IPS-11a (cell line): Measurements from ENCODE around the gene IL4R.
"Not testable (repeated sequence)": the region's sequence is repeated elsewhere in the genome, so short reads cannot be mapped to it uniquely, and the experiment has no call there.

ENCODE experiments used
- H3K4me3 ChIP-seq: one replicate; pipeline ENCODE4 v1.5.1; 2013; ENCODE audit warnings: low read depth, low read length, control low read depth

The IL4R gene

GRCh38 chr16:27327586-27327915 is 13.8 kb downstream of the IL4R start:
- H3K4me3 ChIP-seq: no peak overlapping the region

- H3K4me3 ChIP-seq: no peak overlapping the region
These were observed 15.2 kb downstream of the IL4R start for GRCh38 chr16:27328937-27329336.

- not testable (repeated sequence) for H3K4me3 ChIP-seq
These were observed 15.8 kb downstream of the IL4R start for GRCh38 chr16:27329376-27330079.

DNA sequence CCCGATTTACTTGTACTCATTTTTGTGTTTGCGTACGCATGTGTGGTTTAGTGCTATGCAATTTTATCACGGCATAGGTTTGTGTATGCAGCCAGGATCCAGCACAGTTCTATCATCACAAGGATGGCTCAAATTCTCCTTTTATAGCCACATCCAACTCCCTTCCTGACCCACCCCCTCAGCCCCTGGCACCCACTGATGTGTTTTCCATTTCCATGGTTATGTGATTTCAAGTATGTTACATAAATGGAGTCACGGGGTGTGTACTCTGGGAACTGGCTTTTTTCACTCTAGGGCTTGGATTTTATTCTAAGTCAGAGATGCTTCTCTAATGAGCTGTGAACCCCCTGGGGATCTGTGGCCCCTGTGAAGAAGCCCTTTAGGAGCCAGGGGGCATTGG is 16.8 kb downstream of the IL4R start:
- no peak overlapping the region for H3K4me3 ChIP-seq

- no peak overlapping the region for H3K4me3 ChIP-seq
These were observed 18.3 kb downstream of the IL4R start for GRCh38 chr16:27332105-27332504.

DNA sequence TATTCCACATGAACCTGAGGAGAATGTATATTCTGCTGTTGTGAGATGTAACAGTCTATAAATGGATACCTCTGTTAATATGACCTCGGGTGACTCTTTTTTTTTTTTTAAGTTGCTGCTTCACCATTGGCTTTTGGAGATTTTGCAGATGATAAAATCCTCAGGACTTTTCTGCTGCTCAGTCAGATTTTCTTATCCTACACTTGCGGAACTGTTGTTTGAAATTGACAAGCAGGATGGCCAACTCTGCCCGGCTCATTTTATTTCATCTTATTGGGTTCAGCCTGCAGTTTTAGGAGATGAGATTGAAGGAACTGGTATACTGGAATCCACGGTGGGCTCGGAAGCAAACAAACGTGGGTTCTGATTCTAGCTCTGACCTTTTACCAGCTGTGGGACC is 19.3 kb downstream of the IL4R start:
- H3K4me3 ChIP-seq: no peak overlapping the region

GRCh38 chr16:27333549-27333948 is 19.8 kb downstream of the IL4R start:
- no peak overlapping the region for H3K4me3 ChIP-seq

DNA sequence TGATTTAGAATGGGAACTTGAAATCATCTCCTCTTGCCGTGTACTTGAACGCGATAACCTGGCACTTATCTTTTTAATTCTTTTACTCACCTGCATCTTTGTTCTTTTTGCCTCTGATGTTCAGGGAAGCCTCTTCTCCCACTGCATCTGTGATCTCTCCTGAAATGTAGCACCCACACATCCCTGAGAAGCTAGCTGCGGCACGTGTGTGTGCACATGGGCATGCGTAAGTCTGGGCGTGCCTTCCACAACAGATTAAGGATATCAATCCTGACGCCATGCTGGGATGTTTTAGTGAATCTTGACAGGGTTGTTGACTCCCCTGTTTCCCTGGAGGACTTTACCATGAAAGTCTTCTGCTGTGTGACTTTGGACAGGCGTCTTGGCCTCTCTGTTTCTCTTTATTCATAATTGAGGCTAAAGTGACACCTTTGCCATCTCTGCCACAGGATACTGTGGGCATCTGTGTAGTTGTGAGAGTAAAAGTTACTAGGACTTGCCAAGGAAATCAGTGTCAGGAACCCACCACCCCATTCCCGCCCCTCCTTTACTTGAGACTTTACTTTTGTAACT is 20.5 kb downstream of the IL4R start:
- H3K4me3 ChIP-seq: no peak overlapping the region

- no peak overlapping the region for H3K4me3 ChIP-seq
These were observed 21.1 kb downstream of the IL4R start for GRCh38 chr16:27334838-27335237.

DNA sequence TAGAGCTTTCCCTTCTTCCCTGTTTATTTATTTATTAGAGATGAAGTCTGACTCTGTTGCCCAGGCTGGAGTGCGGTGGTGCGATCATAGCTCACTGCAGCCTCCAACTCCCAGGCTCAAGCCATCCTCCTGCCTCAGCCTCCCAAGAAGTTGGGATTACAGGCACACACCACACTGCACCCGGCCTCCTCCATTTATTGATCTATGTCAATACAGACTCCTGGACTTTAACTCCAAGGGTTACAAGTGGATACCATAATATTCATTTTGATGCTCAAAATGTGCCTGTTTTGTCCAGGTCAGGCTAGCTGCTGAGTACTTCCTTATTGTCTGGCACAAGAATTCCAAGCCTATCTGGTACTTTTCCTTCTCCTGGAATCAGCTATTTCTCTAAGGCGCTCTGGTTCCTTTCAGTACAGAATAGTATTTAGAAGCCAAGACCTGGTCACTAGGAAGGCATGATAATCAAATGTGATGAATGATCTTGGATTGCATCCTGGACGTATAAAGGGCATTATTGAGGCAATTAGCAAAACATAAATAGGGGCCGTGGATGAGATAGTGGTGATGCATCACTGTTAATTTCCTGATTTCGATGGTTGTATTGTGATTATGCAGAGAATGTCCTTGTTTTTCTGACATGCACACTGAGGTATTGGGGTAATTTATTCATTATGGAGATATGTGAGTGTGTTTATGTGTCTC is 21.7 kb downstream of the IL4R start:
- no peak overlapping the region for H3K4me3 ChIP-seq

DNA sequence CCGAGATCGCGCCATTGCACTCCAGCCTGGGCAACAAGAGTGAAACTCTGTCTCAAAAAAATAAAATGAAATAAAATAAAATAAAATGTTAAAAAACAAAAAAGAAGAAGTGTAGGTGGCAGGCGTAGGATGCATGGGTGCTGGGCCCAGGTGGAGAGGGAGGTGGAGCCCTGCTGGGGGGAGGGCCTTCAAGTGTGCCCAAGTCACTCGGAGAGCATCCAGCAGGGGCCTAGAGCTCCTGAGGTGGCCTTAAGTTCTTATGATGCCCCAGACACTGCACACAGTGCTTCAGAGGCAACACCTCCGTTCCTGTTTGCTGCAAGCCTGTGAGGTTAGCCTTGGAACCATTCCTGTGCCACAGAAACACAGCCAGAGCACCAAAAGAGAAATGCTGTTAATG is 23.2 kb downstream of the IL4R start:
- H3K4me3 ChIP-seq: no peak overlapping the region

GRCh38 chr16:27339180-27339579 is 25.4 kb downstream of the IL4R start:
- no peak overlapping the region for H3K4me3 ChIP-seq

GRCh38 chr16:27340654-27341053 is 26.9 kb downstream of the IL4R start:
- H3K4me3 ChIP-seq: no peak overlapping the region

DNA sequence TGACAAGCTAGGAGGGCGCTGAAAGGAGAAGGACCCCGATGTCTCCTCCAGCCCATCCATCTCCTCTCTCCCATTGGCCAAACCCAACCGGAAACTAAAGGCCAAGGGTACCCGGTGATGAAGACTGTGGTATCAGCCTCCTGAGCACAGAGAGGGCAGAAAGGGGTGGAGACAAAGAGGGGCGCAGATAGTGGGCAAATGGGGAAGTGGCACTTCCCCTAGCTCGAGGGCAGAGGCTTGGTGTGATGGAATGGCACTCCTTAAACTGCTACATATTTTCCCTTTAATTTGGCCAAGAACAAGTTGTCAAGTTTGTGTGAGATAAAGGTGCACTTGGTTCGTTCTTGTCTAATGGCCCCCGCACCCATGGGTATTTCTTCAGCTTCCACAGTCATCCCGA is 27.8 kb downstream of the IL4R start:
- H3K4me3 ChIP-seq: no peak overlapping the region

GRCh38 chr16:27341971-27342370 is 28.2 kb downstream of the IL4R start:
- H3K4me3 ChIP-seq: no peak overlapping the region

DNA sequence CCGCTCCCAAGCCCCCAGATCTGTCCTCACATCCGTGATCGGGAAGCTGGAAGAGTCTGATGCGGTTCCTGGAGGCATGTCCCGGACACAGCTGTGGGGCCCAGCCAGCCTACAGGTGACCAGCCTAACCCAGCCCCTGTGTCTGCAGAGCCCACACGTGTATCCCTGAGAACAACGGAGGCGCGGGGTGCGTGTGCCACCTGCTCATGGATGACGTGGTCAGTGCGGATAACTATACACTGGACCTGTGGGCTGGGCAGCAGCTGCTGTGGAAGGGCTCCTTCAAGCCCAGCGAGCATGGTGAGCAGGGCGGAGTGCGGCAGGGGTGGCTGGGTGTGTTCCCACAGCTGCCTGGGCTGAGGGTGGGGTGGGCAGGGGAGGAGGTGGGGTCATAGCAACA is 30.9 kb downstream of the IL4R start:
- H3K4me3 ChIP-seq: no peak overlapping the region

DNA sequence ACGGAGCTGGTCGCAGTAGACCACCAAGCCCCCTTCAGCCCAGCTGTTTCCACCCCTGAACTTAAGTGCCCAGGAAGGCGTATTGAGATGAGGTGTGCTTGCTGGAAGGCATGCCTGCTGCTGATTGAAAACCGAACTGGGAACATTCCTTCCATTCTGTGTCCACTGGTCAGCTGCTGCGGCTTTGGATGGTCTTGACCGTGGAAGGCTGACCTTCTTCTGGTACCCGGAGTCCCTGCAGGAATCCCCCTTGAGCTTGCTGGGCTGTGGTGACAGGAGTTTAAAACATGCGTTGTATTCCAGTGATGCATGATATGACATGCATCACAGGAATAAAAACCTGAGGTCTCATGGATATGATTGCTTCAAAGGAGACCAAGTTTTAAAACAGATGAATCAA is 31.4 kb downstream of the IL4R start:
- H3K4me3 ChIP-seq: no peak overlapping the region

GRCh38 chr16:27346819-27347218 is 33.0 kb downstream of the IL4R start:
- no peak overlapping the region for H3K4me3 ChIP-seq

GRCh38 chr16:27347930-27348685 is 34.3 kb downstream of the IL4R start:
- H3K4me3 ChIP-seq: no peak overlapping the region

GRCh38 chr16:27349276-27349675 is 35.5 kb downstream of the IL4R start:
- H3K4me3 ChIP-seq: no peak overlapping the region

GRCh38 chr16:27350006-27350405 is 36.2 kb downstream of the IL4R start:
- no peak overlapping the region for H3K4me3 ChIP-seq

DNA sequence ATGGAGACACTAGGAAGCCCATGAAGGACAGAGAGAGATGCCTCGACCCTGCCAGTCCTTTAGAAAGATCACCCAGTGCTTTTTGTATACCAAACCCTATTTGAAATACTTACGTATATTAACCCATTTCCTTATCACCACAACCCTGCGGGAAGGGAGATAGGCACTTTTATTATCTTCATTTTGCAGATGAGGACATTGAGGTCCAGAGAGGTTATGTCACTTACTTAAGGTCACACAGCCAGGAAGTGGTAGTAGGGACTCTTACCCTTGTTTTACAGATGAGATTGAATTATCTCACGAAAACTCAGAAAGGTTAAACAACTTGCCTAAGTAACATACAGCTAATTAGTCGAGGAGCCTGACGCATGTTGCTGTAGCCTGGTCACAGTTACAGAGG is 38.2 kb downstream of the IL4R start:
- no peak overlapping the region for H3K4me3 ChIP-seq
